ENCODE data around the gene PLA2G4D.

PLA2G4D gene

DNA sequence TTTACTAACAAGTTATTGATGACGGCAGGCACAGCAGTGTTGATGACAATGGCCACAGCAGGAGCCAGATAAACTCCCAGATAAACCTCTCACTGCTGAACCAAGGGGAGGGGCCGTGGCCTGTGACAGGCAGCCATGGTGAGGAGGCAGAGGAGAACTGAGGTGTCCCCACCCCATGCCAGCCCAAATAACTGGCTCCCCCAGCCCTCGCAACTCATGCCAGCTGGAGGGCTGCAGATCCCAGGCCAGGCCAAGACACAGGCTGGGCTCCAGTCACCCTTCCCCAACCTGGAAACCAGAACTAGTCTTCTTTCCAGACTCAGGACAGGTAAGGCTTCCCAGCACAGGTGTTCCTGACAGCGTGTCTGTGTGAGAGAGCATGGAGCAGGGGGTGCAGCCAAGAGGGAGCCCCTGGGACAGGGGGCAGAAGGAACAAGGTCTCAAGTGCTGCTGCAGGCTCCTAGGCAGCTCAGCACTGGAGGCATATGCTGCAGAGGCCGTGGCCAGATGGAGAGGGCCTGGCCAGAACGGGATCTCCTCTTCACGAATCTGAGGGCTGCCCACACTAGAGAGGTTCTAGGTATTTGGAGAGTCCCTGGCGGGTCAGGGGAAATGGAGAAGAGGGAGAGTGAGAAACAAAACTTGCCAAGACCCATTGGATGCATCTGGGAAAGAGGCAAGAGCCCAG, 46.2 kb upstream of the PLA2G4D start:
- WGBS, 2 donors (ENCODE audit: extremely low coverage in 2 of 2, insufficient read length in 2 of 2, insufficient replicate concordance in 1 of 2): no CpG with 5 or more reads among the region's 8 CpGs
- H3K18ac ChIP-seq (ENCODE audit: low read length): peak overlapping the region; percentile 12
- peaks cover 0 to 4% (median 0%) of the 10 kb centered on the region in 3 experiments for H3K27me3 ChIP-seq (ENCODE audit: control insufficient read depth in 3 of 3, insufficient read depth in 3 of 3, low read depth in 1 of 3, low read length in 3 of 3)

DNA sequence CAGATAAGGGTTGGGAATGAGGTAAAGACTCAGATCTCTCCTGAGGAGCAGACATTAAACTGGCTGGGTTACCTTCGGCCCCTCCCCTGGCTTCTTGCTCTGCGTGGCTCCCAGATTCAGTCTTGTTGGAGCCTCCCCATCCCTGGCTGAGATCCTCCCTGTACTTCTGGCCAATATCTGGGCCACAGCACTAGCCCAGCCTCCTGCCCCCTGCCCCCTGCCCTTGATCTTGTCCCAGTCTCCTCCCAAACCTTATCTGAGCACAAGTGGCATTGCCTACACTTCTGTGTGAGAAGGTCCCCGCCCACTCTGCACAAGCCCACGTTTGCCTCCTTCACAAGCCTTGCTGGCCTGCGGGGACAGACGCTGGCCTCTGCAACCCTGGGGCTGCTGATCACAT, 45.2 kb upstream of the PLA2G4D start:
- Histone ChIP-seq H2AK5ac (ENCODE audit: low read depth, low read length) (no peak overlapping the region), H3K4me2 (ENCODE audit: insufficient read depth, low read length, poor library complexity, severe bottlenecking) (no peak overlapping the region), H4K8ac (ENCODE audit: low read depth, low read length) (peak overlapping the region; percentile 33), H3K9me3 (replicated peaks in 1 of 2; ENCODE audit: control insufficient read depth in 2 of 2, insufficient read depth in 1 of 2, low read depth in 1 of 2, low read length in 2 of 2) (peaks cover 0 to 5% of the 10 kb centered on the region in 2 donors), H3K36me3 (replicated peaks in 1 of 2; ENCODE audit: control insufficient read depth in 2 of 2, insufficient read depth in 2 of 2, low read length in 2 of 2) (no peaks in the 10 kb centered on the region), H2BK15ac (ENCODE audit: low read length) (no peak overlapping the region), H3K14ac (ENCODE audit: low read length) (no peak overlapping the region), H3K4me3 (ENCODE audit: low read length in 2 of 2) (no peak overlapping the region), H4K91ac (ENCODE audit: low read depth, low read length, poor library complexity) (no peak overlapping the region), H2AFZ (ENCODE audit: low read length) (no peak overlapping the region), H3K4ac (ENCODE audit: low read length) (no peak overlapping the region), H3K27ac (replicated peaks; ENCODE audit: low read length) (no peak overlapping the region), H3K27me3 (ENCODE audit: control insufficient read depth in 3 of 3, insufficient read depth in 3 of 3, low read depth in 1 of 3, low read length in 3 of 3) (peaks cover 0 to 4% (median 0%) of the 10 kb centered on the region in 3 experiments), H2BK12ac (ENCODE audit: low read length) (no peak overlapping the region), H2BK5ac (ENCODE audit: low read length) (no peak overlapping the region), H3K79me1 (ENCODE audit: low read depth, low read length) (no peaks in the 10 kb centered on the region), H3K4me1 (ENCODE audit: control insufficient read depth in 2 of 2, insufficient read depth in 1 of 2, low read depth in 1 of 2, low read length in 2 of 2) (no peaks in the 10 kb centered on the region), H3K9ac (ENCODE audit: low read depth, low read length, poor library complexity) (no peak overlapping the region), H2BK120ac (ENCODE audit: low read depth, low read length) (no peak overlapping the region), H3K18ac (ENCODE audit: low read length) (no peak overlapping the region), H3K23ac (ENCODE audit: low read depth, low read length, poor library complexity) (peak overlapping the region; percentile 16)
- no CpG with 5 or more reads among the region's 6 CpGs for WGBS, 2 donors (ENCODE audit: extremely low coverage in 2 of 2, insufficient read length in 2 of 2, insufficient replicate concordance in 1 of 2)
- DNase-seq (ENCODE audit: low spot score): no peak

More for the DNA sequence above, 46.2 kb upstream of the PLA2G4D start:
- H4K8ac ChIP-seq (ENCODE audit: low read depth, low read length): no peak overlapping the region
- no peak overlapping the region for H2AK5ac ChIP-seq (ENCODE audit: low read depth, low read length)
- H3K4ac ChIP-seq (ENCODE audit: low read length): peak overlapping the region; percentile 17
- no peak overlapping the region for H2BK12ac ChIP-seq (ENCODE audit: low read length)
- H3K4me2 ChIP-seq (ENCODE audit: insufficient read depth, low read length, poor library complexity, severe bottlenecking): no peak overlapping the region
- H4K91ac ChIP-seq (ENCODE audit: low read depth, low read length, poor library complexity): no peak overlapping the region
- H3K23ac ChIP-seq (ENCODE audit: low read depth, low read length, poor library complexity): no peak overlapping the region
- H3K14ac ChIP-seq (ENCODE audit: low read length): no peak overlapping the region
- H3K36me3 ChIP-seq (replicated peaks in 1 of 2; ENCODE audit: control insufficient read depth in 2 of 2, insufficient read depth in 2 of 2, low read length in 2 of 2): no peaks in the 10 kb centered on the region
- no peak overlapping the region for H2BK15ac ChIP-seq (ENCODE audit: low read length)
- H3K4me3 ChIP-seq (ENCODE audit: low read length in 2 of 2): no peak overlapping the region
- no peak overlapping the region for H2BK120ac ChIP-seq (ENCODE audit: low read depth, low read length)
- H3K9ac ChIP-seq (ENCODE audit: low read depth, low read length, poor library complexity): no peak overlapping the region
- H3K4me1 ChIP-seq (ENCODE audit: control insufficient read depth in 2 of 2, insufficient read depth in 1 of 2, low read depth in 1 of 2, low read length in 2 of 2): no peaks in the 10 kb centered on the region
- H2AFZ ChIP-seq (ENCODE audit: low read length): no peak overlapping the region
- H3K79me1 ChIP-seq (ENCODE audit: low read depth, low read length): no peaks in the 10 kb centered on the region
- H3K9me3 ChIP-seq (replicated peaks in 1 of 2; ENCODE audit: control insufficient read depth in 2 of 2, insufficient read depth in 1 of 2, low read depth in 1 of 2, low read length in 2 of 2): peaks cover 0 to 5% of the 10 kb centered on the region in 2 donors
- H3K27ac ChIP-seq (replicated peaks; ENCODE audit: low read length): no peak overlapping the region
- no peak overlapping the region for H2BK5ac ChIP-seq (ENCODE audit: low read length)
- DNase-seq (ENCODE audit: low spot score): no peak

DNA sequence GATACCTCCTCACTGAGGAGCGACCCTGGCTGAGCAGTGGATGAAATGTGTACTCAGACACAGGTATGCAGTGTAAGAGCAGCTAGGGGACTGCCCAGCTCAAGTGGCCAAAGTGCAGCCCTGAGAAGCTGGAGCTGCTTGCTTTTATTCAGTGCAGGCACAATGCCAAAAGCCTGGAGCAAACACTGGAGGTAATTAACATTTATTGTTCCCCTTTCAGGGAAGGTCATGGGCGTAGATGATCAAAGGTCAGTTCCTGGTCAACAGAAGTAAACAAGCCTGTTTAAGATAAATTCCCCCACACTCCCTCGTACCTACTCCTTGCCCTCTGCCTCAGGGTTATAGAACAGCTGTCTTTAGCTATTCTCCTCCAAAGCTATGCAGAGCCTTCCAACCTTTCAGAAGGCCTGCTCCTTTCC, 44.6 kb upstream of the PLA2G4D start:
- H2BK120ac ChIP-seq (ENCODE audit: low read depth, low read length): no peak overlapping the region

DNA sequence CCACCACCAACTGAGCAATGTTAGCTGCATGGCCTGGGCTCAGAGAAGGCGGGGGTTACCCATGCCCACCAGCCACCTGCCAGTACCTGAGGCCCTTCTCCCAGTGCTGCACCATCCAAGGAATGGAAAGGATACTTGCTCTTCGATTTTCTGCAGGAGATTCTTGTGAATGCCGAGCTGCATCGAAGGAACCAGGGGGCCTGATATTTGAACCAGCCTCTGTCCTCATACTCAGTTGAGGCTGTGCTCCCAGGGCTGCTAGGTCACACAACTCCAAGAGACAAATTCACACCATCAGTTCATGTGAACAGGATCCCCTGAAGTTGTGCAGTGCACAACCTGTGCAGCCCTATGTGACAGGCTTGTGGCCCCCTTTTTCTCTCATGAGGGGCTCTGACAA, 44.0 kb upstream of the PLA2G4D start:
- Histone ChIP-seq H3K4me3 (ENCODE audit: low read length in 2 of 2) (no peak overlapping the region), H3K4me1 (ENCODE audit: control insufficient read depth in 2 of 2, insufficient read depth in 1 of 2, low read depth in 1 of 2, low read length in 2 of 2) (no peaks in the 10 kb centered on the region), H3K4ac (ENCODE audit: low read length) (no peak overlapping the region), H2BK15ac (ENCODE audit: low read length) (no peak overlapping the region), H4K8ac (ENCODE audit: low read depth, low read length) (no peak overlapping the region), H2AK5ac (ENCODE audit: low read depth, low read length) (no peak overlapping the region), H3K4me2 (ENCODE audit: insufficient read depth, low read length, poor library complexity, severe bottlenecking) (no peak overlapping the region), H3K9ac (ENCODE audit: low read depth, low read length, poor library complexity) (no peak overlapping the region), H3K9me3 (replicated peaks in 1 of 2; ENCODE audit: control insufficient read depth in 2 of 2, insufficient read depth in 1 of 2, low read depth in 1 of 2, low read length in 2 of 2) (peaks cover 0 to 5% of the 10 kb centered on the region in 2 donors), H3K18ac (ENCODE audit: low read length) (no peak overlapping the region), H3K23ac (ENCODE audit: low read depth, low read length, poor library complexity) (no peak overlapping the region), H2BK12ac (ENCODE audit: low read length) (no peak overlapping the region), H3K27me3 (ENCODE audit: control insufficient read depth in 3 of 3, insufficient read depth in 3 of 3, low read depth in 1 of 3, low read length in 3 of 3) (no peaks in the 10 kb centered on the region), H2AFZ (ENCODE audit: low read length) (no peak overlapping the region), H2BK5ac (ENCODE audit: low read length) (no peak overlapping the region), H3K14ac (ENCODE audit: low read length) (no peak overlapping the region), H3K79me1 (ENCODE audit: low read depth, low read length) (no peaks in the 10 kb centered on the region), H2BK120ac (ENCODE audit: low read depth, low read length) (no peak overlapping the region), H4K91ac (ENCODE audit: low read depth, low read length, poor library complexity) (no peak overlapping the region), H3K36me3 (replicated peaks in 1 of 2; ENCODE audit: control insufficient read depth in 2 of 2, insufficient read depth in 2 of 2, low read length in 2 of 2) (no peaks in the 10 kb centered on the region), H3K27ac (replicated peaks; ENCODE audit: low read length) (no peak overlapping the region)
- no peak for DNase-seq (ENCODE audit: low spot score)
- WGBS, 2 donors (ENCODE audit: extremely low coverage in 2 of 2, insufficient read length in 2 of 2, insufficient replicate concordance in 1 of 2): no CpG with 5 or more reads among the region's 4 CpGs

More for the DNA sequence above, 44.6 kb upstream of the PLA2G4D start:
- no peaks in the 10 kb centered on the region for H3K36me3 ChIP-seq (replicated peaks in 1 of 2; ENCODE audit: control insufficient read depth in 2 of 2, insufficient read depth in 2 of 2, low read length in 2 of 2)
- H3K79me1 ChIP-seq (ENCODE audit: low read depth, low read length): no peaks in the 10 kb centered on the region
- H4K8ac ChIP-seq (ENCODE audit: low read depth, low read length): no peak overlapping the region
- no peak overlapping the region for H3K4me2 ChIP-seq (ENCODE audit: insufficient read depth, low read length, poor library complexity, severe bottlenecking)
- peaks cover 0 to 5% of the 10 kb centered on the region in 2 donors for H3K9me3 ChIP-seq (replicated peaks in 1 of 2; ENCODE audit: control insufficient read depth in 2 of 2, insufficient read depth in 1 of 2, low read depth in 1 of 2, low read length in 2 of 2)
- no peak for DNase-seq (ENCODE audit: low spot score)
- H3K4me1 ChIP-seq (ENCODE audit: control insufficient read depth in 2 of 2, insufficient read depth in 1 of 2, low read depth in 1 of 2, low read length in 2 of 2): no peaks in the 10 kb centered on the region
- no peak overlapping the region for H3K9ac ChIP-seq (ENCODE audit: low read depth, low read length, poor library complexity)
- H3K4me3 ChIP-seq (ENCODE audit: low read length in 2 of 2): no peak overlapping the region
- H3K27me3 ChIP-seq (ENCODE audit: control insufficient read depth in 3 of 3, insufficient read depth in 3 of 3, low read depth in 1 of 3, low read length in 3 of 3): peaks cover 0 to 3% (median 0%) of the 10 kb centered on the region in 3 experiments
- no peak overlapping the region for H4K91ac ChIP-seq (ENCODE audit: low read depth, low read length, poor library complexity)
- no peak overlapping the region for H2BK15ac ChIP-seq (ENCODE audit: low read length)
- H2BK12ac ChIP-seq (ENCODE audit: low read length): no peak overlapping the region
- H3K23ac ChIP-seq (ENCODE audit: low read depth, low read length, poor library complexity): no peak overlapping the region
- H2BK5ac ChIP-seq (ENCODE audit: low read length): no peak overlapping the region
- H2AK5ac ChIP-seq (ENCODE audit: low read depth, low read length): no peak overlapping the region
- no CpG with 5 or more reads among the region's 3 CpGs for WGBS, 2 donors (ENCODE audit: extremely low coverage in 2 of 2, insufficient read length in 2 of 2, insufficient replicate concordance in 1 of 2)
- H2AFZ ChIP-seq (ENCODE audit: low read length): no peak overlapping the region
- H3K27ac ChIP-seq (replicated peaks; ENCODE audit: low read length): no peak overlapping the region
- no peak overlapping the region for H3K14ac ChIP-seq (ENCODE audit: low read length)
- no peak overlapping the region for H3K18ac ChIP-seq (ENCODE audit: low read length)
- no peak overlapping the region for H3K4ac ChIP-seq (ENCODE audit: low read length)

All from neuronal stem cell (in vitro differentiated cells).